Gastrocnemius medialis (tissue), 4 donors: ENCODE data around the gene GNB5. TPM values are rescaled to one million over a fixed set of nuclear protein-coding genes. Genes with fewer than 3 reads are reported as not detected.

Experiments
- ATAC-seq, 2 donors: fragments of 150-250 bp; one replicate each; pipeline ENCODE4 v1.9.1; 2016
- DNase-seq, 2 donors: peaks; one replicate each; pipeline ENCODE4 v3.0.0-alpha.2; 2019
- H3K27ac ChIP-seq, 4 donors: fragments of 200-600 bp; sonication (generic); 1 replicate in 1 of 4; 2 replicates in 3 of 4; pipeline ENCODE4 v1.5.1; 2016 to 2018; ENCODE audit warnings: mild to moderate bottlenecking in 2 of 4, moderate library complexity in 1 of 4
- H3K27me3 ChIP-seq, 3 donors: fragments of 200-600 bp; sonication (generic) in 2 of 3; 1 replicate in 1 of 3; 2 replicates in 2 of 3; pipeline versions ENCODE4 v1.5.1 to v1.6.0; 2016 to 2019; ENCODE audit warnings: mild to moderate bottlenecking in 1 of 3, moderate library complexity in 1 of 3
- H3K36me3 ChIP-seq, 2 donors: fragments of 200-600 bp; sonication (generic) in 1 of 2; one replicate each; pipeline ENCODE4 v1.5.1; 2017 to 2018
- H3K4me1 ChIP-seq, 2 donors: fragments of 200-600 bp; sonication (generic) in 1 of 2; one replicate each; pipeline ENCODE4 v1.5.1; 2016 to 2017; ENCODE audit warnings: mild to moderate bottlenecking in 2 of 2
- H3K4me3 ChIP-seq, 4 donors: fragments of 200-600 bp; sonication (generic) in 3 of 4; 1 replicate in 1 of 4; 2 replicates in 3 of 4; pipeline ENCODE4 v1.5.1; 2016 to 2019; ENCODE audit warnings: mild to moderate bottlenecking in 2 of 4
- H3K9me3 ChIP-seq, 3 donors: fragments of 200-600 bp; sonication (generic) in 2 of 3; 1 replicate in 1 of 3; 2 replicates in 2 of 3; pipeline ENCODE4 v1.5.1; 2016 to 2019
- CTCF ChIP-seq, 5 experiments: fragments of 450-650 bp in 3 of 5; fragments of 200-600 bp in 2 of 5; sonication (generic) in 2 of 5; IDR thresholded peaks in 4 of 5; conservative IDR thresholded peaks in 1 of 5; 1 replicate in 4 of 5; 2 replicates in 1 of 5; pipeline ENCODE4 v1.5.1; 2016 to 2019; ENCODE audit warnings: antibody characterized with exemption in 5 of 5, mild to moderate bottlenecking in 3 of 5, moderate library complexity in 3 of 5
- POLR2A ChIP-seq, 2 donors: fragments of 450-650 bp; IDR thresholded peaks; one replicate each; pipeline ENCODE4 v1.6.1; 2017; ENCODE audit warnings: antibody characterized with exemption in 2 of 2, mild to moderate bottlenecking in 2 of 2, moderate library complexity in 2 of 2
- in situ Hi-C, 4 donors: fragments of 200-750 bp; cut with MboI; loops; one replicate each; pipeline versions ENCODE4 v1.15.0 to v1.8.0; 2017; ENCODE audit warnings: low sequenced_read_pairs in 4 of 4
- intact Hi-C: fragments of 100-400 bp; cut with DNase I; formaldehyde crosslinking; loops from one replicate; pipeline ENCODE4 v1.15.1; 2023; ENCODE audit warnings: low total_unique reads
- total RNA-seq, 4 donors: library from RNA; depleted of rRNA; stranded (reverse); fragments of >200 nt; gene quantifications; one replicate each; pipeline versions ENCODE4 v1.1.0 to v1.2.3, GENCODE V29; 2016

The GNB5 gene
- total RNA-seq, 4 donors from 2014 or later, result 2.9 to 4.6 (median 3.6) TPM

GRCh38 chr15:52109559-52110451, 81.4 kb downstream of the GNB5 start:
- peaks cover 18 to 31% (median 22%) of the 10 kb centered on the region in 3 donors for H3K27me3 ChIP-seq
- H3K4me1 ChIP-seq, result no peaks in the 10 kb centered on the region
- ATAC-seq (no peak), DNase-seq (no peak)
- no peak overlapping the region for H3K27ac ChIP-seq
- intact Hi-C loops, result loop anchor here (10.0 kb wide), 1 partner anchor 75 kb away; no protein-coding TSS in a partner anchor
- H3K9me3 ChIP-seq, result no peaks in the 10 kb centered on the region
- in situ Hi-C loops, result no loop called here
- H3K36me3 ChIP-seq, result no peaks in the 10 kb centered on the region
- TF ChIP-seq CTCF (IDR thresholded peaks at IDR 0.05 in 4 of 5, conservative IDR thresholded peaks at IDR 0.05 in 1 of 5) (no peak), POLR2A (IDR thresholded peaks at IDR 0.05) (no peak)
- H3K4me3 ChIP-seq, result no peak overlapping the region

- no peak for DNase-seq
- Histone ChIP-seq H3K4me3 (no peak overlapping the region), H3K9me3 (no peaks in the 10 kb centered on the region), H3K27ac (no peak overlapping the region), H3K36me3 (no peaks in the 10 kb centered on the region), H3K4me1 (no peaks in the 10 kb centered on the region), H3K27me3 (peaks cover 17 to 26% (median 22%) of the 10 kb centered on the region in 3 donors)
- in situ Hi-C loops (no loop called here), intact Hi-C loops (loop anchor here (10.0 kb wide), 1 partner anchor 78 kb away; no protein-coding TSS in a partner anchor)
- no peak for ATAC-seq
- TF ChIP-seq CTCF (IDR thresholded peaks at IDR 0.05 in 4 of 5, conservative IDR thresholded peaks at IDR 0.05 in 1 of 5) (no peak), POLR2A (IDR thresholded peaks at IDR 0.05) (no peak)
These were observed 84.0 kb downstream of the GNB5 start for GRCh38 chr15:52107238-52107637.

GRCh38 chr15:52106641-52107040, 84.6 kb downstream of the GNB5 start:
- ATAC-seq, result no peak
- no peaks in the 10 kb centered on the region for H3K36me3 ChIP-seq
- H3K27me3 ChIP-seq, result peaks cover 11 to 20% (median 18%) of the 10 kb centered on the region in 3 donors
- H3K4me3 ChIP-seq, result no peak overlapping the region
- H3K4me1 ChIP-seq, result no peaks in the 10 kb centered on the region
- DNase-seq, result no peak
- in situ Hi-C loops, result no loop called here
- no peak for TF ChIP-seq CTCF (IDR thresholded peaks at IDR 0.05 in 4 of 5, conservative IDR thresholded peaks at IDR 0.05 in 1 of 5)
- no peak for TF ChIP-seq POLR2A (IDR thresholded peaks at IDR 0.05)
- H3K27ac ChIP-seq, result no peak overlapping the region
- no peaks in the 10 kb centered on the region for H3K9me3 ChIP-seq
- intact Hi-C loops, result loop anchor here (10.0 kb wide), 1 partner anchor 78 kb away; no protein-coding TSS in a partner anchor

- intact Hi-C loops (loop anchor here (10.0 kb wide), 1 partner anchor 79 kb away; no protein-coding TSS in a partner anchor), in situ Hi-C loops (no loop called here)
- Histone ChIP-seq H3K4me3 (no peak overlapping the region), H3K27me3 (peaks cover 6 to 13% (median 13%) of the 10 kb centered on the region in 3 donors), H3K9me3 (no peaks in the 10 kb centered on the region), H3K36me3 (no peaks in the 10 kb centered on the region), H3K27ac (no peak overlapping the region), H3K4me1 (no peaks in the 10 kb centered on the region)
- no peak for TF ChIP-seq CTCF (IDR thresholded peaks at IDR 0.05 in 4 of 5, conservative IDR thresholded peaks at IDR 0.05 in 1 of 5)
- ATAC-seq (no peak), DNase-seq (no peak)
These were observed 85.3 kb downstream of the GNB5 start for GRCh38 chr15:52105846-52106245.
